Ishikawa (cell line): ENCODE results near the gene ALX3.

Experiments
- CEBPB ChIP-seq: IDR thresholded peaks from 2 replicates; pipeline ENCODE4 v1.6.1; 2012
- EP300 ChIP-seq: IDR thresholded peaks from 2 replicates; pipeline ENCODE4 v1.6.1; 2012; ENCODE audit warnings: borderline replicate concordance
- FOXM1 ChIP-seq: IDR thresholded peaks from 2 replicates; pipeline ENCODE4 v1.6.1; 2012; ENCODE audit warnings: low read depth, borderline replicate concordance
- MAX ChIP-seq: IDR thresholded peaks from 2 replicates; pipeline ENCODE4 v1.6.1; 2012
- REST ChIP-seq: IDR thresholded peaks from 2 replicates; pipeline ENCODE4 v1.6.1; 2012; ENCODE audit warnings: low read depth, mild to moderate bottlenecking
- TAF1 ChIP-seq: IDR thresholded peaks from 2 replicates; pipeline ENCODE4 v1.6.1; 2012; ENCODE audit warnings: low read depth, mild to moderate bottlenecking

GRCh38 chr1:110112656-110113055 lies 42.2 kb upstream of the ALX3 start:
- TF ChIP-seq MAX (no peak), TAF1 (no peak), CEBPB (no peak), EP300 (no peak), REST (no peak), FOXM1 (no peak)
